ENCODE results near the gene MCOLN2. TPM values are rescaled to one million over a fixed set of nuclear protein-coding genes. Genes with fewer than 3 reads are reported as not detected.

MCOLN2 gene
- total RNA-seq, result 0.17 and 0.45 TPM in 2 replicates

DNA sequence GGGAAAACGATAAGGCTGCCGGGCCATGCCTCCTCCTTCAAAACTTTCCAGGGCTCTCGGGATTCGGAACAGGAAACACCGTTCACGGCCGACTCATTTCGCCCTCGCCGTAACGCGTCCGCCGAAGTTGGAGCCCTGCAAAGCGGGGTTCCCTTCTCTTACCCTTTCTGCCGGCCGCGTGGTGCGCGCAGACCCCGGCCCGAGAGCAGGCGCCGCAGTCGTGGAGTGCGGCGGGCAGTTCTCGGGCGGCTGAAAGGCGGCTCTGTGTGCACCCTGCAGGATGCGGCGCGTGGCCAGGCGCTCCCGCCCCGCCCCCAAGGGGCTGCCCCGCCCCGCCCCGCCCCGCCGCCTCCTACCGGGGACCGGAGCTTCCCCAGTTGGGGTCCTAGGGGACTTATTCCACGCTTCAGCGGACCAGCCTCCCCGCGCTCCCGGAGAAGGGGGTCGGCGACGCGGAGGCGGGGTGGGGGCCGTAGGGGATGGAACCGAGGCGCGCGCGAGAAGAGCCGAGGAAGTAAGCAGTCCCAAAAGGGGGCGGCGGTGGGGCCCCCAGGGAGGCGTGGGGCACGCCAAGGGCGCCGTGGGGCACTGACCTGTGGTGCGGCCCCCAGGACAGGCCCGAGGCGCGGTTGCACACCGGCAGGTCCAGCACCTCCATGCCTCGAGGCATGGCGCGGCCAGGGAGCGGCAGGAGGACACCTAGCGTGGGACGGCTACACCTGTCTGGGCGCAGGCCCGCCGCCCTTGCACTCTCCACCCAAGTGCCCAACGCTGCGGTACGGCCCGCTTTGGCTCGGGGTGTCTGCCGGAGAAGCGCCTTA lies at the start of gene MCOLN2:
TSS of gene MCOLN2 (minus strand) at position 268 of the 821 bp plus-strand sequence. CDS start at position 27, 241 bp downstream.

GRCh38 chr1:84892705-84893618 lies 104.0 kb downstream of the MCOLN2 start, which contains the start of gene LPAR3:
TSS of gene LPAR3 (minus strand) at chr1:84893206. CDS start at chr1:84866120, 27,086 bp downstream.

Other genes with a start within 250 kb of the MCOLN2 start
- gene LPAR3, start 103.9 kb downstream of the MCOLN2 start, total RNA-seq, result 2.8 and 3.0 TPM in 2 replicates
- under 0.01 TPM in 2 replicates for gene MCOLN3, start 51.4 kb upstream of the MCOLN2 start, total RNA-seq
- 1.8 and 1.9 TPM in 2 replicates for gene SYDE2, start 203.9 kb upstream of the MCOLN2 start, total RNA-seq

Measured in bronchus fibroblast of lung (primary cell).